ENCODE data around the gene LCN15. TPM values are rescaled to one million over a fixed set of nuclear protein-coding genes. Genes with fewer than 3 reads are reported as not detected.

The LCN15 gene
- total and polyA plus RNA-seq, 2 of the 13 experiments (the other 11 are each of a cell fraction or from before 2014, with no cell fraction given): 1.3 to 53.7 TPM

DNA sequence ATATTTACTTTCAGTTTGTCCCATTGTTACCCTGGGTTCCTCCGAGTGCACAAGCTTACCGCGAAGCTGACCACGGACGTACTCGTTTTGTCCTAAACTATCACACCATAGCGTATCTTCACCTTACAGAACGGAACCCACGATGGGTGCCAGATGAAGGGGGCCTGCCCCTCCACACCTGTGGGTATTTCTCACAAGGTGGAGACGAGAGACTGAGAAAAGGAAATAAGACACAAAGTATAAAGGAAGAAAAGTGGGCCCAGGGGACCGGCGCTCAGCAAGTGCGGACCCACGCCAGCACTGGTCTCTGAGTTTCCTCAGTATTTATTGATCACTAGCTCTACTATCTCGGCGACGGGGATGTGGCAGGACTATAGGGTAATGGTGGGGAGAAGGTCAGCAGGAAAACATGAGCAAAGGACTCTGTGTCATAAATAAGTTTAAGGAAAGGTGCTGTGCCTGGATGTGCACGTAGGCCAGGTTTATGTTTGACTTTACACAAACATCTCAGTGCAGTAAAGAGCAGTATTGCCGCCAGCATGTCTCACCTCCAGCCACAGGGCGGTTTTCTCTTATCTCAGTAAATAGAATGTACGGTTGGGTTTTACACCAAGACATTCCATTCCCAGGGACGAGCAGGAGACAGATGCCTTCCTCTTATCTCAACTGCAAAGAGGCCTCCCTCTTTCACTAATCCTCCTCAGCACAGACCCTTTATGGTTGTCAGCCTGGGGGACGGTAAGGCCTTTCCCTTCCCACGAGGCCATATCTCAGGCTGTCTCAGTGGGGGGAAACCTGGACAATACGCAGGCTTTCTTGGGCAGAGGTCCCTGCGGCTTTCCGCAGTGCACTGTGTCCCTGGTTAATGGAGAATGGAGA lies 24.6 kb upstream of the LCN15 start (continued):
- TF ChIP-seq ZNF136 (CRISPR knock-in tag; IDR thresholded peaks at IDR 0.05; ENCODE audit: low read depth) (0 out of 2 replicates have a peak, but pooled peaks have one; percentile 60), POLR2A (IDR thresholded peaks at IDR 0.05; ENCODE audit: insufficient read depth in 1 of 2, low read depth in 2 of 2, low read length in 2 of 2) (peak in 1 of 2 experiments; percentile 19; a peak in 1 of 4 replicates), GATA4 (IDR thresholded peaks at IDR 0.05; ENCODE audit: borderline replicate concordance, low read depth) (peak; percentile 85; the same call in 1 of the 2 replicates), ZNF670 (CRISPR knock-in tag; IDR thresholded peaks at IDR 0.05; ENCODE audit: borderline replicate concordance) (peak; percentile 64; the same call in 1 of the 2 replicates)
- TF ChIP-seq, protein P1, sequence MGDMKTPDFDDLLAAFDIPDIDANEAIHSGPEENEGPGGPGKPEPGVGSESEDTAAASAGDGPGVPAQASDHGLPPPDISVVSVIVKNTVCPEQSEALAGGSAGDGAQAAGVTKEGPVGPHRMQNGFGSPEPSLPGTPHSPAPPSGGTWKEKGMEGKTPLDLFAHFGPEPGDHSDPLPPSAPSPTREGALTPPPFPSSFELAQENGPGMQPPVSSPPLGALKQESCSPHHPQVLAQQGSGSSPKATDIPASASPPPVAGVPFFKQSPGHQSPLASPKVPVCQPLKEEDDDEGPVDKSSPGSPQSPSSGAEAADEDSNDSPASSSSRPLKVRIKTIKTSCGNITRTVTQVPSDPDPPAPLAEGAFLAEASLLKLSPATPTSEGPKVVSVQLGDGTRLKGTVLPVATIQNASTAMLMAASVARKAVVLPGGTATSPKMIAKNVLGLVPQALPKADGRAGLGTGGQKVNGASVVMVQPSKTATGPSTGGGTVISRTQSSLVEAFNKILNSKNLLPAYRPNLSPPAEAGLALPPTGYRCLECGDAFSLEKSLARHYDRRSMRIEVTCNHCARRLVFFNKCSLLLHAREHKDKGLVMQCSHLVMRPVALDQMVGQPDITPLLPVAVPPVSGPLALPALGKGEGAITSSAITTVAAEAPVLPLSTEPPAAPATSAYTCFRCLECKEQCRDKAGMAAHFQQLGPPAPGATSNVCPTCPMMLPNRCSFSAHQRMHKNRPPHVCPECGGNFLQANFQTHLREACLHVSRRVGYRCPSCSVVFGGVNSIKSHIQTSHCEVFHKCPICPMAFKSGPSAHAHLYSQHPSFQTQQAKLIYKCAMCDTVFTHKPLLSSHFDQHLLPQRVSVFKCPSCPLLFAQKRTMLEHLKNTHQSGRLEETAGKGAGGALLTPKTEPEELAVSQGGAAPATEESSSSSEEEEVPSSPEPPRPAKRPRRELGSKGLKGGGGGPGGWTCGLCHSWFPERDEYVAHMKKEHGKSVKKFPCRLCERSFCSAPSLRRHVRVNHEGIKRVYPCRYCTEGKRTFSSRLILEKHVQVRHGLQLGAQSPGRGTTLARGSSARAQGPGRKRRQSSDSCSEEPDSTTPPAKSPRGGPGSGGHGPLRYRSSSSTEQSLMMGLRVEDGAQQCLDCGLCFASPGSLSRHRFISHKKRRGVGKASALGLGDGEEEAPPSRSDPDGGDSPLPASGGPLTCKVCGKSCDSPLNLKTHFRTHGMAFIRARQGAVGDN (CRISPR knock-in tag; IDR thresholded peaks at IDR 0.05): peak; percentile 50; the same call in 1 of the 2 replicates
- TF ChIP-seq, protein P2, sequence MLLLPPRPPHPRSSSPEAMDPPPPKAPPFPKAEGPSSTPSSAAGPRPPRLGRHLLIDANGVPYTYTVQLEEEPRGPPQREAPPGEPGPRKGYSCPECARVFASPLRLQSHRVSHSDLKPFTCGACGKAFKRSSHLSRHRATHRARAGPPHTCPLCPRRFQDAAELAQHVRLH (CRISPR knock-in tag; IDR thresholded peaks at IDR 0.05; ENCODE audit: borderline replicate concordance, low read depth): peak; percentile 38; the same call in 1 of the 2 replicates
- TF ChIP-seq, protein P3, sequence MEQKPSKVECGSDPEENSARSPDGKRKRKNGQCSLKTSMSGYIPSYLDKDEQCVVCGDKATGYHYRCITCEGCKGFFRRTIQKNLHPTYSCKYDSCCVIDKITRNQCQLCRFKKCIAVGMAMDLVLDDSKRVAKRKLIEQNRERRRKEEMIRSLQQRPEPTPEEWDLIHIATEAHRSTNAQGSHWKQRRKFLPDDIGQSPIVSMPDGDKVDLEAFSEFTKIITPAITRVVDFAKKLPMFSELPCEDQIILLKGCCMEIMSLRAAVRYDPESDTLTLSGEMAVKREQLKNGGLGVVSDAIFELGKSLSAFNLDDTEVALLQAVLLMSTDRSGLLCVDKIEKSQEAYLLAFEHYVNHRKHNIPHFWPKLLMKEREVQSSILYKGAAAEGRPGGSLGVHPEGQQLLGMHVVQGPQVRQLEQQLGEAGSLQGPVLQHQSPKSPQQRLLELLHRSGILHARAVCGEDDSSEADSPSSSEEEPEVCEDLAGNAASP (CRISPR knock-in tag; IDR thresholded peaks at IDR 0.05; ENCODE audit: borderline replicate concordance): 0 out of 2 replicates have a peak, but pooled peaks have one; percentile 12
